Mucosa of descending colon (tissue), 3 donors: Measurements from ENCODE around the gene PEX14. TPM values are rescaled to one million over a fixed set of nuclear protein-coding genes. Genes with fewer than 3 reads are reported as not detected.
A peak's percentile ranks its signal among the peaks of the same experiment; 100 is the strongest.

Source experiments
- ATAC-seq: fragments of 200-7000 bp; cut with Tn5 transposase; one replicate; pipeline ENCODE4 v1.9.1; 2020; ENCODE audit warnings: mild to moderate bottlenecking, moderate library complexity
- DNase-seq, 3 donors: peaks; one replicate each; pipeline ENCODE4 v3.0.0-alpha.2; 2020
- H3K36me3 ChIP-seq: fragments of 200-600 bp; one replicate; pipeline ENCODE4 v1.8.0; 2021; ENCODE audit warnings: low read depth, mild to moderate bottlenecking
- H3K4me1 ChIP-seq: fragments of 200-600 bp; one replicate; pipeline ENCODE4 v1.8.0; 2021; ENCODE audit warnings: low read depth, mild to moderate bottlenecking
- H3K4me3 ChIP-seq: fragments of 200-600 bp; one replicate; pipeline ENCODE4 v1.8.0; 2021; ENCODE audit warnings: mild to moderate bottlenecking
- H3K9me3 ChIP-seq: fragments of 200-600 bp; one replicate; pipeline ENCODE4 v1.8.0; 2021; ENCODE audit warnings: mild to moderate bottlenecking
- CTCF ChIP-seq: fragments of 200-600 bp; IDR thresholded peaks from one replicate; pipeline ENCODE4 v1.8.0; 2022; ENCODE audit warnings: antibody characterized with exemption, mild to moderate bottlenecking
- intact Hi-C, 2 donors: fragments of 100-400 bp; cut with DNase I in 1 of 2; cut with micrococcal nuclease in 1 of 2; formaldehyde crosslinking; loops; one replicate each; pipeline versions ENCODE4 v1.11.0 to v1.11.1; 2022; cut with DNase I, micrococcal nuclease
- total RNA-seq, 3 donors: library from RNA; stranded (reverse); fragmentation: NEBNext Ultra II Directional in 2 of 3; extraction: Animal tissue kit (Norgen Biotek cat#: 25700) in 2 of 3; gene quantifications; one replicate each; pipeline versions ENCODE4 v1.2.1 to v1.2.4, GENCODE V29; 2021 to 2023
- donor health status: DM: no; HTN: no; CAD: no; lungs with moderate emphysema.
- donor health status: DM: no; HTN: no; CAD: no.
- donor health status: DM: no; HTN: yes; CAD: no.

The PEX14 gene
- total RNA-seq, 3 donors from 2014 or later, result 18.9 to 23.8 (median 21.3) TPM

- no peak for ATAC-seq
- H3K9me3 ChIP-seq, result no peaks in the 10 kb centered on the region
- no peak for TF ChIP-seq CTCF
- intact Hi-C loops, result no loop called here
- peak overlapping the region; percentile 97 for H3K4me3 ChIP-seq
- peaks cover 17% of the 10 kb centered on the region for H3K4me1 ChIP-seq
- H3K36me3 ChIP-seq, result no peaks in the 10 kb centered on the region
- peak in 1 of 3 donors; percentile 30 for DNase-seq
These were observed 760 bp downstream of the PEX14 start for GRCh38 chr1:10475510-10475909.

GRCh38 chr1:10479296-10479695, 4.5 kb downstream of the PEX14 start:
- H3K9me3 ChIP-seq, result no peaks in the 10 kb centered on the region
- H3K4me1 ChIP-seq, result peaks cover 7% of the 10 kb centered on the region
- DNase-seq (no peak), ATAC-seq (no peak)
- no peak overlapping the region for H3K4me3 ChIP-seq
- H3K36me3 ChIP-seq, result no peaks in the 10 kb centered on the region
- intact Hi-C loops, result no loop called here
- no peak for TF ChIP-seq CTCF

GRCh38 chr1:10480614-10481013, 5.9 kb downstream of the PEX14 start:
- no peak for TF ChIP-seq CTCF
- Histone ChIP-seq H3K4me3 (no peak overlapping the region), H3K9me3 (no peaks in the 10 kb centered on the region), H3K36me3 (no peaks in the 10 kb centered on the region), H3K4me1 (peaks cover 6% of the 10 kb centered on the region)
- DNase-seq (no peak), ATAC-seq (no peak)
- intact Hi-C loops, result no loop called here

- intact Hi-C loops, result no loop called here
- H3K4me1 ChIP-seq, result peaks cover 4% of the 10 kb centered on the region
- ATAC-seq (no peak), DNase-seq (no peak)
- H3K4me3 ChIP-seq, result no peak overlapping the region
- H3K36me3 ChIP-seq, result no peaks in the 10 kb centered on the region
- H3K9me3 ChIP-seq, result no peaks in the 10 kb centered on the region
- no peak for TF ChIP-seq CTCF
These were observed 9.8 kb downstream of the PEX14 start for GRCh38 chr1:10484521-10484920.

- ATAC-seq, result peak; percentile 41
These were observed 14.7 kb downstream of the PEX14 start for GRCh38 chr1:10489291-10490055.

More at GRCh38 chr1:10489291-10490055, 14.7 kb downstream of the PEX14 start:
- intact Hi-C loops, result loop anchor here in 1 of 2 donors (10.0 kb wide), 1 partner anchor 55 kb away; the partner anchor contains the start of gene CENPS
- DNase-seq, result peak in 1 of 3 donors; percentile 28
- TF ChIP-seq CTCF, result no peak
- Histone ChIP-seq H3K36me3 (no peaks in the 10 kb centered on the region), H3K9me3 (no peaks in the 10 kb centered on the region), H3K4me3 (no peak overlapping the region), H3K4me1 (peaks cover 11% of the 10 kb centered on the region)
